DND-41 (cell line): ENCODE data around the gene JAKMIP1.

Source experiments
- CTCF ChIP-seq: IDR thresholded peaks from 2 replicates; pipeline ENCODE4 v1.5.1; 2012; ENCODE audit warnings: borderline replicate concordance, low read length, moderate library complexity, mild to moderate bottlenecking; ENCODE audit not compliant: poor library complexity, severe bottlenecking; ENCODE audit errors: extremely low read depth
- EZH2 ChIP-seq: IDR thresholded peaks from 3 replicates; pipeline ENCODE4 v1.6.1; 2012; ENCODE audit warnings: borderline replicate concordance, low read depth, mild to moderate bottlenecking, moderate library complexity, low read length, inconsistent platforms; ENCODE audit not compliant: severe bottlenecking

- TF ChIP-seq CTCF (no peak), EZH2 (no peak)
These were observed 2.1 kb downstream of the JAKMIP1 start for GRCh38 chr4:6198278-6198677.
